Measurements from ENCODE around the gene LRP6. TPM values are rescaled to one million over a fixed set of nuclear protein-coding genes. Genes with fewer than 3 reads are reported as not detected.

LRP6 gene
- total RNA-seq, 4 donors from 2014 or later: 15.1 to 25.9 (median 22.0) TPM

DNA sequence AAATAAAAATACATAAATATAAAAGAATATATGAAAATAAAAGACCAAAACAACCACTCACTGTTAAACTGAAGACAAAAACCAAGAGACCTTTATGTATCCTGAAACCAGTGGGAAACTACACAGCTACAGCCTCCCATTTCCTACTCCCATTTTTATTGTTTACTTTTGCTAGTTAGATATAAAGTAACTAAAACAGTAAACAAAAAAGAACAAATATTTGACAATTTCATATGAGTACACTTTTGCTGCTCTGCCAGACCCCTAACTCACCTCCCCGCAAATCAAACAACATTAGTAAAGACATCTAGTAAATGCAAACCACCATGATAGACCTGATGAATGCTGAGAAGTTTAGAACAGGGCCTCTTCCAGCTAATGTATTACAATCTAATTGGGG is 99.0 kb downstream of the LRP6 start:
- DNase-seq (ENCODE audit: low spot score): no peak
- TF ChIP-seq, protein P1, sequence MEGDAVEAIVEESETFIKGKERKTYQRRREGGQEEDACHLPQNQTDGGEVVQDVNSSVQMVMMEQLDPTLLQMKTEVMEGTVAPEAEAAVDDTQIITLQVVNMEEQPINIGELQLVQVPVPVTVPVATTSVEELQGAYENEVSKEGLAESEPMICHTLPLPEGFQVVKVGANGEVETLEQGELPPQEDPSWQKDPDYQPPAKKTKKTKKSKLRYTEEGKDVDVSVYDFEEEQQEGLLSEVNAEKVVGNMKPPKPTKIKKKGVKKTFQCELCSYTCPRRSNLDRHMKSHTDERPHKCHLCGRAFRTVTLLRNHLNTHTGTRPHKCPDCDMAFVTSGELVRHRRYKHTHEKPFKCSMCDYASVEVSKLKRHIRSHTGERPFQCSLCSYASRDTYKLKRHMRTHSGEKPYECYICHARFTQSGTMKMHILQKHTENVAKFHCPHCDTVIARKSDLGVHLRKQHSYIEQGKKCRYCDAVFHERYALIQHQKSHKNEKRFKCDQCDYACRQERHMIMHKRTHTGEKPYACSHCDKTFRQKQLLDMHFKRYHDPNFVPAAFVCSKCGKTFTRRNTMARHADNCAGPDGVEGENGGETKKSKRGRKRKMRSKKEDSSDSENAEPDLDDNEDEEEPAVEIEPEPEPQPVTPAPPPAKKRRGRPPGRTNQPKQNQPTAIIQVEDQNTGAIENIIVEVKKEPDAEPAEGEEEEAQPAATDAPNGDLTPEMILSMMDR (IDR thresholded peaks at IDR 0.05): no peak

DNA sequence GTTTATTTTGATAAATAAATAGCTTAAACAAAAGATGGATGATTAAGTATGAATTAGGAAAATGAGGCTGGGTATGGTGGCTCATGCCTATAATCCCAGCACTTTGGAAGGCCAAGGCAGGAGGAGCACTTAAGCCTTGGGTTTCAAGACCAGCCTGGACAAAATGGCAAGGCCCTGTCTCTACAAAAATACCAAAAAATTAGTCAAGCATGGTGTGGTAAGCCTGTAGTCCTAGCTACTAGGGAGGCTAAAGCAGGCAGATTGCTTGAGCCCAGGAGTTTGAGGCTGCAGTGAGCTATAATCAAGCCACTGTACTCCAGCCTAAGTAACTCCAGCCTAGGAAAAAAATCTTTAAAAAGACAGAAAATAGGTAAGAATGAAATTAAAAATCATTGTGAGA is 100.1 kb downstream of the LRP6 start:
- DNase-seq (ENCODE audit: low spot score) (no peak), ATAC-seq (ENCODE audit: low FRiP score) (no peak)
- TF ChIP-seq, protein P1 (IDR thresholded peaks at IDR 0.05): no peak

More for the DNA sequence above, 99.0 kb downstream of the LRP6 start:
- ATAC-seq (ENCODE audit: low FRiP score): no peak

DNA sequence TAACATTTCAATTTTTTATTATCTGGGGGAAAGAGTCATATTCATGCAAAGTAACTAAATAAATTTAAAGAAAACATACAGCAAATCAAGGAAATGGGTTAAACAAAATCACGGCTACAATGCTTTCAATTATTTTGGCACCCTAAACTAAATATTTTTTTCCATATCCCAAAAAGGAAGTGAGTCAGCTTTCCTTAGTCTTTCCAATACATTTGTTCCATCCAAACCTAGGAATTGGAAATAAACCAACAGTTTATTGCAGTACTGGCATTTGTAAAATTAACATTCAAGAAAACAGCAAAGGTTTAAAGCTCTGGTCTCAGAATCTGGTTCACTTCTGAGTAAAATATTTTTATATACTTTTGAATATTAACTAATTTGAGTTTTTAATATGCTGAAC is 106.9 kb downstream of the LRP6 start:
- ATAC-seq (ENCODE audit: low FRiP score): no peak
- no peak for DNase-seq (ENCODE audit: low spot score)
- TF ChIP-seq, protein P1 (IDR thresholded peaks at IDR 0.05): no peak

DNA sequence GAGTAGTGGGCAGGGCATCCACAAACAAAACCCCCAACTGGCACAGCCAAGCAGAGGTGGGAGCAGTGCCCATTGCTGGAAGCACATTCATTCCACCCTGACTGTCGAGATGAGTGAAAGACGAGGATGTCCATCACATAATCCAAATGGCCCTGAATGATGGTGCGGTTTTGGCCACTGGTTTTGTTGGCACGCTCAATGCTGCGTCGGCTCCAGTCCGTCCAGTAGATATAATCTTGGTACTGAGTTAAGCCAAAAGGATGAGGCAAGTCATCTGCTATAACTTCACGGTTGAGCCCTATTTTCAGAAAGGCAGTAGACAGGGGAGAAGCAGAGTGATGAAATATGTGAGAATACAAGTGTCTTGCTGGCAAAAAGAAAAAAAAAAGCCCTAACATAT is 108.0 kb downstream of the LRP6 start:
- ATAC-seq (ENCODE audit: low FRiP score): no peak

DNA sequence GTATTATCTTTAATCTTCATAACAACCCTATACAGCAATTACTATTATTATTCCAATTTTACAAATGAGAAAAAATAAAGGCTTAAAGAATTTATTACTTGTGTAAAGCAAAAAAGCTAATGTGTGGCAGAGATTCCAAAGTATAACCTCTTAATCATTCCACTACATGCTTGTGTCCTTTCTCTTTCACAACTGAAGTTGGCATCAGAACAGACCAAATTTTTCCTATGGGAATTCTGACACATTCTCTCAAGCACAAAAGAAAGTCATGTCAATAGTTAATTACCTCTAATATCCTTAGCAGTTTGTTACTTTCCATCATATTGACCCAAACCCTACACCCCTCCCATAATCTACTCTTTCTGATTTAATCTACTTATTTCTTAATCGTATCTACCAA is 109.4 kb downstream of the LRP6 start:
- ATAC-seq (ENCODE audit: low FRiP score) (no peak), DNase-seq (ENCODE audit: low spot score) (no peak)
- TF ChIP-seq, protein P1 (IDR thresholded peaks at IDR 0.05): no peak

More for the DNA sequence above, 108.0 kb downstream of the LRP6 start:
- DNase-seq (ENCODE audit: low spot score): no peak
- TF ChIP-seq, protein P1 (IDR thresholded peaks at IDR 0.05): no peak

GRCh38 chr12:12156828-12157227 is 110.0 kb downstream of the LRP6 start:
- ATAC-seq (ENCODE audit: low FRiP score) (no peak), DNase-seq (ENCODE audit: low spot score) (no peak)
- TF ChIP-seq, protein P1 (IDR thresholded peaks at IDR 0.05): no peak

DNA sequence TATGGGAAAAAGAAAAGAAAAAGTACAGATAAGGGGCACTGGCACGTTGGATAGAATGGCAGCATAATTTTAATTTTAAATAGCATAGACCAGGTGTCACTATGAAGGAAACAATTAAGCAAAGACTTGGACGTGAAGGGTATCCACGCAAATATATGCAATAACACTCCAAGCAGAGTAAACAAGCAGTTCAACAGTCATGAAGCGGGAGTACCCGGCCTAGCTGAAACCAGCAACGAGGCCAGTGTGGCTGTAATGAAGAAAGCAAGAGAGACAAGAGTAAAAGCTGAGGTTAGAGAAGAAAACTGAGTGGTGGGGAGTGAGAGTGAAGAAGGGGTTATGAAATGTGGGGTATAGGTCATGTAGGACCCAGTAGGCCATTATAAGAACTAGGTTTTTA is 110.7 kb downstream of the LRP6 start:
- DNase-seq (ENCODE audit: low spot score): no peak
- TF ChIP-seq, protein P1 (IDR thresholded peaks at IDR 0.05): no peak
- no peak for ATAC-seq (ENCODE audit: low FRiP score)
